ENCODE measurements around the gene GSTA1. TPM values are rescaled to one million over a fixed set of nuclear protein-coding genes. Genes with fewer than 3 reads are reported as not detected.
A peak's percentile ranks its signal among the peaks of the same experiment; 100 is the strongest.
"Not testable (repeated sequence)": the region's sequence is repeated elsewhere in the genome, so short reads cannot be mapped to it uniquely, and the experiment has no call there.

Gene GSTA1
- total RNA-seq, 1 experiment from 2014 or later = not detected

- Histone ChIP-seq H3K27me3 (ENCODE audit: low read length) (no peaks in the 10 kb centered on the region), H3F3A (ENCODE audit: low read length, unreplicated experiment) (no peaks in the 10 kb centered on the region), H3K36me3 (ENCODE audit: low read depth, low read length) (no peaks in the 10 kb centered on the region), H2AFZ (ENCODE audit: low read length) (no peak overlapping the region), H3K9me2 (replicated peaks; ENCODE audit: low read length) (no peaks in the 10 kb centered on the region), H3K9ac (ENCODE audit: low read length) (no peak overlapping the region), H3K4me3 (ENCODE audit: low read length) (no peak overlapping the region), H3K27ac (ENCODE audit: low read length) (no peak overlapping the region), H4K20me1 (ENCODE audit: low read length) (no peaks in the 10 kb centered on the region), H3K79me2 (ENCODE audit: low read length) (no peaks in the 10 kb centered on the region), H3K4me2 (ENCODE audit: low read length) (no peak overlapping the region), H3K4me1 (ENCODE audit: insufficient read depth, low read length) (no peaks in the 10 kb centered on the region), H3K9me3 (ENCODE audit: low read length) (no peaks in the 10 kb centered on the region)
- no TSS peak for BruUV-seq (replicated peaks)
- ATAC-seq (no peak), DNase-seq (no peak)
- POLR2A ChIA-PET (ENCODE audit: unreplicated experiment) = no interaction called here
- no peak for TF ChIP-seq EZH2 (IDR thresholded peaks at IDR 0.05; ENCODE audit: low read length, unreplicated experiment)
- no peak for TF ChIP-seq EZH2phosphoT487 (IDR thresholded peaks at IDR 0.05; ENCODE audit: borderline replicate concordance, low read length)
- TF ChIP-seq CTCF (conservative IDR thresholded peaks at IDR 0.05; ENCODE audit: low read depth, low read length) = no peak
- intact Hi-C loops (cut with micrococcal nuclease) = no loop called here
- CTCF ChIA-PET = no interaction called here
Observed at GRCh38 chr6:52820198-52820597, 16.6 kb upstream of the GSTA1 start.

- ChIA-PET POLR2A (ENCODE audit: unreplicated experiment) (no interaction called here), CTCF (no interaction called here)
- H3K27me3 ChIP-seq (ENCODE audit: low read length) = no peaks in the 10 kb centered on the region
- H3K4me3 ChIP-seq (ENCODE audit: low read length) = no peak overlapping the region
- no peaks in the 10 kb centered on the region for H3K36me3 ChIP-seq (ENCODE audit: low read depth, low read length)
- no peak overlapping the region for H3K4me2 ChIP-seq (ENCODE audit: low read length)
- TF ChIP-seq EZH2phosphoT487 (IDR thresholded peaks at IDR 0.05; ENCODE audit: borderline replicate concordance, low read length) (no peak), EZH2 (IDR thresholded peaks at IDR 0.05; ENCODE audit: low read length, unreplicated experiment) (no peak), CTCF (conservative IDR thresholded peaks at IDR 0.05; ENCODE audit: low read depth, low read length) (peak; percentile 79)
- no peak overlapping the region for H3K9ac ChIP-seq (ENCODE audit: low read length)
- no peaks in the 10 kb centered on the region for H3K4me1 ChIP-seq (ENCODE audit: insufficient read depth, low read length)
- H2AFZ ChIP-seq (ENCODE audit: low read length) = peak overlapping the region; percentile 31; the same call in 1 of the 2 replicates
- no peaks in the 10 kb centered on the region for H3F3A ChIP-seq (ENCODE audit: low read length, unreplicated experiment)
- H3K9me2 ChIP-seq (replicated peaks; ENCODE audit: low read length) = no peaks in the 10 kb centered on the region
- ATAC-seq (peak; percentile 92), DNase-seq (peak; percentile 74)
- no TSS peak for BruUV-seq (replicated peaks)
- intact Hi-C loops (cut with micrococcal nuclease) = loop anchor here (2.0 to 10.0 kb wide), 3 partner anchors 69 to 179 kb away; partner anchors contain the start of gene GSTA4
- H3K79me2 ChIP-seq (ENCODE audit: low read length) = no peaks in the 10 kb centered on the region
- H4K20me1 ChIP-seq (ENCODE audit: low read length) = no peaks in the 10 kb centered on the region
- H3K27ac ChIP-seq (ENCODE audit: low read length) = no peak overlapping the region
- H3K9me3 ChIP-seq (ENCODE audit: low read length) = no peaks in the 10 kb centered on the region
Observed at GRCh38 chr6:52815167-52816092, 11.8 kb upstream of the GSTA1 start.

- DNase-seq; H3K27me3 ChIP-seq (ENCODE audit: low read length); H3K9ac ChIP-seq (ENCODE audit: low read length); H3K27ac ChIP-seq (ENCODE audit: low read length); H3K9me2 ChIP-seq (replicated peaks; ENCODE audit: low read length); CTCF ChIA-PET; H3K36me3 ChIP-seq (ENCODE audit: low read depth, low read length); H3K79me2 ChIP-seq (ENCODE audit: low read length); H4K20me1 ChIP-seq (ENCODE audit: low read length); H2AFZ ChIP-seq (ENCODE audit: low read length); POLR2A ChIA-PET (ENCODE audit: unreplicated experiment); ATAC-seq; H3K9me3 ChIP-seq (ENCODE audit: low read length); H3K4me3 ChIP-seq (ENCODE audit: low read length); H3K4me2 ChIP-seq (ENCODE audit: low read length); H3K4me1 ChIP-seq (ENCODE audit: insufficient read depth, low read length); BruUV-seq (replicated peaks); H3F3A ChIP-seq (ENCODE audit: low read length, unreplicated experiment): not testable (repeated sequence)
- intact Hi-C loops (cut with micrococcal nuclease) = loop anchor here (2.0 to 10.0 kb wide), 3 partner anchors 70 to 180 kb away; partner anchors contain the start of gene GSTA4
Observed at GRCh38 chr6:52814545-52814944, 10.9 kb upstream of the GSTA1 start.

GRCh38 chr6:52809777-52810176 lies 6.2 kb upstream of the GSTA1 start:
- ChIA-PET CTCF (interaction anchor here (0.6 kb wide), 1 partner anchor 72 kb away, joined by 6 read pairs; no protein-coding TSS in a partner anchor), POLR2A (ENCODE audit: unreplicated experiment) (interaction anchor here (0.7 kb wide), 1 partner anchor 478 kb away, joined by 6 read pairs; no protein-coding TSS in a partner anchor)
- H3K9me2 ChIP-seq (replicated peaks; ENCODE audit: low read length); H3K27me3 ChIP-seq (ENCODE audit: low read length); H3K27ac ChIP-seq (ENCODE audit: low read length); H3K4me1 ChIP-seq (ENCODE audit: insufficient read depth, low read length); H3K9ac ChIP-seq (ENCODE audit: low read length); ATAC-seq; H3K79me2 ChIP-seq (ENCODE audit: low read length); H3K4me2 ChIP-seq (ENCODE audit: low read length); DNase-seq; H3K4me3 ChIP-seq (ENCODE audit: low read length); H3K36me3 ChIP-seq (ENCODE audit: low read depth, low read length); BruUV-seq (replicated peaks); H3K9me3 ChIP-seq (ENCODE audit: low read length); H2AFZ ChIP-seq (ENCODE audit: low read length); H3F3A ChIP-seq (ENCODE audit: low read length, unreplicated experiment); H4K20me1 ChIP-seq (ENCODE audit: low read length): not testable (repeated sequence)
- intact Hi-C loops (cut with micrococcal nuclease) = loop anchor here (10.0 kb wide), 2 partner anchors 75 to 115 kb away; no protein-coding TSS in a partner anchor

Data from PC-3 (cell line).